Measurements from ENCODE around the gene TSHZ1. TPM values are rescaled to one million over a fixed set of nuclear protein-coding genes. Genes with fewer than 3 reads are reported as not detected.

Gene TSHZ1
- total RNA-seq, 2 donors from 2014 or later = 1.1 to 1.7 TPM

DNA sequence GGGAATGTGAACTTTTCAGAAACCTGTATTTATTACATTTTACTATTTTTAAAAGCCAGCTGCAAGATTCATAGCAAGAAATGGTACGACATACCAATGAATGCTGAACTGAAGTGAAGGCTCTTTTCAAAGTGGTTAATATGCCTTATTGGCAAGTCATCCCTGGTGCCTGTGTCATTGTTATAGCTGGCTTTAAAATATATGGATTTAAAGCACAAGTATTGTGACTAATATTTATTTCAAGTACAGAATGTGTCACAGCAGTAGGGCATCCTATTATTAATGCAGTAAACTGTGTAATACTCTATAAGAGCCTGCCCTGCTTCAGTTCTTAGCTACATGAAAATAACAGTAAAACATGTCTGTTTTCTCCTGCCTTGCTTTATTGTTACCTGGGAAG, 10.8 kb downstream of the TSHZ1 start:
- Histone ChIP-seq H3K9me3 (ENCODE audit: control insufficient read depth, low read length) (no peaks in the 10 kb centered on the region), H3K9ac (ENCODE audit: extremely low read depth, low read length, poor library complexity, severe bottlenecking) (no peak overlapping the region), H3K27me3 (ENCODE audit: control insufficient read depth, insufficient read depth, low read length, poor library complexity, severe bottlenecking) (no peaks in the 10 kb centered on the region), H3K27ac (ENCODE audit: low read depth, low read length) (no peak overlapping the region), H3K4me3 (ENCODE audit: low read length) (no peak overlapping the region), H3K4me1 (ENCODE audit: control insufficient read depth, insufficient read depth, low read length) (peaks cover 1% of the 10 kb centered on the region), H3K36me3 (ENCODE audit: control insufficient read depth, insufficient read depth, low read length) (no peaks in the 10 kb centered on the region)
- Mint-ChIP-seq H3K27me3 (ENCODE audit: insufficient read depth) (no peaks in the 10 kb centered on the region), H3K4me1 (peaks cover 13% of the 10 kb centered on the region), H3K36me3 (ENCODE audit: low read depth) (no peaks in the 10 kb centered on the region), H3K9me3 (no peaks in the 10 kb centered on the region), H3K4me3 (no peak overlapping the region), H3K27ac (no peak overlapping the region)
- no peak for DNase-seq
- WGBS, 2 experiments (ENCODE audit: insufficient coverage in 1 of 2, insufficient read length in 1 of 2) = 91 to 100% methylated on average over 1 of the region's 1 CpG
- TF ChIP-seq, protein P1, sequence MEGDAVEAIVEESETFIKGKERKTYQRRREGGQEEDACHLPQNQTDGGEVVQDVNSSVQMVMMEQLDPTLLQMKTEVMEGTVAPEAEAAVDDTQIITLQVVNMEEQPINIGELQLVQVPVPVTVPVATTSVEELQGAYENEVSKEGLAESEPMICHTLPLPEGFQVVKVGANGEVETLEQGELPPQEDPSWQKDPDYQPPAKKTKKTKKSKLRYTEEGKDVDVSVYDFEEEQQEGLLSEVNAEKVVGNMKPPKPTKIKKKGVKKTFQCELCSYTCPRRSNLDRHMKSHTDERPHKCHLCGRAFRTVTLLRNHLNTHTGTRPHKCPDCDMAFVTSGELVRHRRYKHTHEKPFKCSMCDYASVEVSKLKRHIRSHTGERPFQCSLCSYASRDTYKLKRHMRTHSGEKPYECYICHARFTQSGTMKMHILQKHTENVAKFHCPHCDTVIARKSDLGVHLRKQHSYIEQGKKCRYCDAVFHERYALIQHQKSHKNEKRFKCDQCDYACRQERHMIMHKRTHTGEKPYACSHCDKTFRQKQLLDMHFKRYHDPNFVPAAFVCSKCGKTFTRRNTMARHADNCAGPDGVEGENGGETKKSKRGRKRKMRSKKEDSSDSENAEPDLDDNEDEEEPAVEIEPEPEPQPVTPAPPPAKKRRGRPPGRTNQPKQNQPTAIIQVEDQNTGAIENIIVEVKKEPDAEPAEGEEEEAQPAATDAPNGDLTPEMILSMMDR (conservative IDR thresholded peaks at IDR 0.05) = no peak

DNA sequence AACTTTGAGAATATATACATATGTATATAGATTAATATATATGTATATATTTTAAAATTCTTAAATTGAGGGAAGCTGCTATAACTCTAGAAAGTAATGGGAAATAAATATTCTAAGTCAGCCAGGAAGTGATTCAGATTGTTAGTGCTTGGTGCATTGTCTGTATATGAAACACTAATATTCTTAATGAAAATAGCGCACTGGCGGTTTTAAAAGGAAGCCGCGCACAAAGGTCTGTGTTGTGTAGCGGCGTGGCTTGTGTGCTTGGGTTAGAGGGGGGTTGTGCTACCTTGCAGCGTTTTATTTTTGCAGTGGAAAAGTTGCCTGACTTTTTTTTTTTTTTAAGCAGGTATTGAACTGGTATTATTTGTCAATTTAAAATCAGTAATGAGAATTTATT, 11.3 kb downstream of the TSHZ1 start:
- Mint-ChIP-seq H3K4me1 (peaks cover 17% of the 10 kb centered on the region), H3K4me3 (no peak overlapping the region), H3K27ac (no peak overlapping the region), H3K36me3 (ENCODE audit: low read depth) (no peaks in the 10 kb centered on the region), H3K9me3 (no peaks in the 10 kb centered on the region), H3K27me3 (ENCODE audit: insufficient read depth) (no peaks in the 10 kb centered on the region)
- Histone ChIP-seq H3K9ac (ENCODE audit: extremely low read depth, low read length, poor library complexity, severe bottlenecking) (no peak overlapping the region), H3K4me1 (ENCODE audit: control insufficient read depth, insufficient read depth, low read length) (peaks cover 6% of the 10 kb centered on the region), H3K9me3 (ENCODE audit: control insufficient read depth, low read length) (no peaks in the 10 kb centered on the region), H3K27me3 (ENCODE audit: control insufficient read depth, insufficient read depth, low read length, poor library complexity, severe bottlenecking) (no peaks in the 10 kb centered on the region), H3K4me3 (ENCODE audit: low read length) (no peak overlapping the region), H3K36me3 (ENCODE audit: control insufficient read depth, insufficient read depth, low read length) (no peaks in the 10 kb centered on the region), H3K27ac (ENCODE audit: low read depth, low read length) (no peak overlapping the region)
- TF ChIP-seq, protein P1 (conservative IDR thresholded peaks at IDR 0.05) = no peak
- DNase-seq = no peak
- WGBS, 2 experiments (ENCODE audit: insufficient coverage in 1 of 2, insufficient read length in 1 of 2) = 92 to 97% methylated on average over 7 of the region's 7 CpGs

DNA sequence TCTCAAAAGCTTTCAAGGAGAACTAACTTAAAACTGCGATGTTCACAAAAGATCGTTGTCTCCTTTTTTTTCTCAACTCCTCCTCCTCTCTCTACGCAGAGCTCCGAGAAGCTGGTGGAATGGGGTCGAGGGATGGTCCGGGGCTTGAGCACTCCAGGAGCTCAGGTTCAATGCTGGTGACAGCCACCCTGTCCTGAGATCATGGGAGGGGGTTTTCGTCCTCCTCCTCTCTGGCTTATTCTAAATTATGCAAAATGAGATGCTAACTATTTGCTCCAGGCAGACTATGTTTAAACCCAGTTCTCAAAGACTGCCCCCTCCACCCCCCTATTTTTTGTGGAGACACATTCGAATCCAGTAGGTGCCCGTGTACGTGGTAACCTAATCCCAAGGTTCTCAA, 11.8 kb downstream of the TSHZ1 start:
- Mint-ChIP-seq H3K27ac (no peak overlapping the region), H3K4me1 (peaks cover 21% of the 10 kb centered on the region), H3K36me3 (ENCODE audit: low read depth) (no peaks in the 10 kb centered on the region), H3K9me3 (no peaks in the 10 kb centered on the region), H3K27me3 (ENCODE audit: insufficient read depth) (no peaks in the 10 kb centered on the region), H3K4me3 (no peak overlapping the region)
- Histone ChIP-seq H3K27ac (ENCODE audit: low read depth, low read length) (no peak overlapping the region), H3K9ac (ENCODE audit: extremely low read depth, low read length, poor library complexity, severe bottlenecking) (no peak overlapping the region), H3K4me3 (ENCODE audit: low read length) (no peak overlapping the region), H3K27me3 (ENCODE audit: control insufficient read depth, insufficient read depth, low read length, poor library complexity, severe bottlenecking) (no peaks in the 10 kb centered on the region), H3K4me1 (ENCODE audit: control insufficient read depth, insufficient read depth, low read length) (peaks cover 7% of the 10 kb centered on the region), H3K36me3 (ENCODE audit: control insufficient read depth, insufficient read depth, low read length) (no peaks in the 10 kb centered on the region), H3K9me3 (ENCODE audit: control insufficient read depth, low read length) (no peaks in the 10 kb centered on the region)
- 88% methylated on average over 10 of the region's 10 CpGs; no CpG with 5 or more reads in 1 of the 2 experiments for WGBS, 2 experiments (ENCODE audit: insufficient coverage in 1 of 2, insufficient read length in 1 of 2)
- DNase-seq = no peak
- TF ChIP-seq, protein P1 (conservative IDR thresholded peaks at IDR 0.05) = no peak
